H1 (cell line): ENCODE results near the gene PIP5K1C. TPM values are rescaled to one million over a fixed set of nuclear protein-coding genes. Genes with fewer than 3 reads are reported as not detected.

Experiments
- CTCF ChIA-PET: fragments of 300-600 bp; sonication (Branson Sonifier 250); formaldehyde crosslinking; loops from one replicate; lab custom pipeline; 2021; ENCODE audit not compliant: partially characterized antibody; lab: Charles Lee
- POLR2A ChIA-PET: fragments of 300-600 bp; sonication (Branson Sonifier 250); formaldehyde crosslinking; loops from one replicate; lab custom pipeline; 2021; ENCODE audit warnings: inconsistent platforms; ENCODE audit not compliant: partially characterized antibody; lab: Charles Lee
- DNase-seq, 2 experiments: peaks; one replicate each; pipeline versions ENCODE4 v3.0.0 to v3.0.0-alpha.2; 2010 to 2022; ENCODE audit warnings: low spot score in 2 of 2, low read depth in 1 of 2, mixed read lengths in 1 of 2
- FAIRE-seq: peaks from 2 replicates; lab custom pipeline; 2011; peaks lifted over from hg19 to GRCh38; lab: Jason Lieb, UNC
- H2AFZ ChIP-seq: 2 replicates; pipeline ENCODE4 v1.8.1; 2012; ENCODE audit warnings: low read length, inconsistent platforms
- H2AK5ac ChIP-seq: 2 replicates; pipeline ENCODE4 v1.6.1; 2013; ENCODE audit warnings: low read depth, low read length
- H2BK120ac ChIP-seq: replicated peaks from 2 replicates; pipeline ENCODE3; 2013; ENCODE audit warnings: low read depth, low read length, inconsistent platforms
- H2BK12ac ChIP-seq: 2 replicates; pipeline ENCODE4 v1.6.1; 2013; ENCODE audit warnings: low read depth, low read length
- H2BK15ac ChIP-seq: 2 replicates; pipeline ENCODE4 v1.6.1; 2013; ENCODE audit warnings: low read length
- H2BK20ac ChIP-seq: 2 replicates; pipeline ENCODE4 v1.6.1; 2013; ENCODE audit warnings: low read length
- H2BK5ac ChIP-seq: 2 replicates; pipeline ENCODE4 v1.6.1; 2013; ENCODE audit warnings: low read depth, low read length
- H3K14ac ChIP-seq: 2 replicates; pipeline ENCODE4 v1.6.1; 2013; ENCODE audit warnings: inconsistent platforms; ENCODE audit not compliant: insufficient read length
- H3K18ac ChIP-seq: 2 replicates; pipeline ENCODE4 v1.6.1; 2013; ENCODE audit warnings: low read length; ENCODE audit errors: extremely low read depth
- H3K23ac ChIP-seq: 2 replicates; pipeline ENCODE4 v1.6.1; 2013; ENCODE audit warnings: inconsistent platforms; ENCODE audit not compliant: insufficient read length
- H3K23me2 ChIP-seq: 2 replicates; pipeline ENCODE4 v1.6.1; 2013; ENCODE audit warnings: low read depth, low read length
- H3K27ac ChIP-seq: 2 replicates; pipeline ENCODE4 v1.6.1; 2011; ENCODE audit warnings: low read depth, low read length, inconsistent platforms
- H3K27me3 ChIP-seq, 4 experiments: replicated peaks in 1 of 4; 1 replicate in 1 of 4; 2 replicates in 3 of 4; pipeline versions ENCODE4 v1.6.1 to v1.8.1; 2011 to 2013; ENCODE audit warnings: low read length in 3 of 4, mild to moderate bottlenecking in 3 of 4, inconsistent platforms in 2 of 4, mixed read lengths in 2 of 4, moderate library complexity in 1 of 4; ENCODE audit not compliant: control insufficient read depth in 3 of 4, insufficient read depth in 3 of 4; ENCODE audit errors: extremely low read depth in 1 of 4
- H3K36me3 ChIP-seq, 4 experiments: 2 replicates each; pipeline versions ENCODE4 v1.6.1 to v1.8.1; 2011 to 2013; ENCODE audit warnings: mild to moderate bottlenecking in 4 of 4, low read length in 3 of 4, moderate library complexity in 2 of 4, control low read depth in 1 of 4, inconsistent platforms in 1 of 4; ENCODE audit not compliant: insufficient read depth in 4 of 4, control insufficient read depth in 2 of 4
- H3K4ac ChIP-seq: replicated peaks from 2 replicates; pipeline ENCODE3; 2013; ENCODE audit warnings: low read length, low read depth, mixed read lengths, inconsistent platforms; ENCODE audit not compliant: insufficient read length
- H3K4me1 ChIP-seq, 4 experiments: replicated peaks in 1 of 4; 1 replicate in 1 of 4; 2 replicates in 3 of 4; pipeline versions ENCODE4 v1.6.1 to v1.8.1; 2011 to 2013; ENCODE audit warnings: low read length in 3 of 4, inconsistent platforms in 2 of 4, mixed read lengths in 1 of 4; ENCODE audit not compliant: insufficient read depth in 4 of 4, control insufficient read depth in 3 of 4
- H3K4me2 ChIP-seq, 2 experiments: 2 replicates each; pipeline versions ENCODE4 v1.6.1 to v1.8.1; 2011 to 2013; ENCODE audit warnings: low read depth in 2 of 2, low read length in 2 of 2, control low read depth in 1 of 2, inconsistent platforms in 1 of 2, mild to moderate bottlenecking in 1 of 2; ENCODE audit not compliant: insufficient read depth in 1 of 2
- H3K4me3 ChIP-seq, 4 experiments: fragments of 200-600, 300-600 bp in 1 of 4; sonication (generic), shearing (Covaris generic), sonication (Bioruptor Twin) in 1 of 4; 2 replicates each; pipeline versions ENCODE4 v1.5.1 to v1.8.1; 2011 to 2016; ENCODE audit warnings: low read length in 4 of 4, low read depth in 3 of 4, control low read depth in 2 of 4, inconsistent platforms in 2 of 4, mild to moderate bottlenecking in 2 of 4, mixed read lengths in 1 of 4, moderate library complexity in 1 of 4; ENCODE audit not compliant: insufficient read depth in 2 of 4; ENCODE audit errors: extremely low read depth in 1 of 4
- H3K56ac ChIP-seq: replicated peaks from 2 replicates; pipeline ENCODE3; 2013; ENCODE audit warnings: low read depth, mild to moderate bottlenecking, mixed read lengths, low read length, inconsistent platforms; ENCODE audit not compliant: insufficient read length
- H3K79me1 ChIP-seq: 2 replicates; pipeline ENCODE4 v1.6.1; 2013; ENCODE audit warnings: low read depth, low read length, control low read depth
- H3K79me2 ChIP-seq, 2 experiments: 2 replicates each; pipeline versions ENCODE4 v1.6.1 to v1.8.1; 2012 to 2013; ENCODE audit warnings: low read length in 2 of 2, mild to moderate bottlenecking in 2 of 2, inconsistent platforms in 1 of 2; ENCODE audit not compliant: insufficient read depth in 2 of 2, control insufficient read depth in 1 of 2
- H3K9ac ChIP-seq, 4 experiments: replicated peaks in 1 of 4; 1 replicate in 1 of 4; 2 replicates in 3 of 4; pipeline versions ENCODE4 v1.6.1 to v1.8.1; 2011 to 2013; ENCODE audit warnings: low read depth in 3 of 4, low read length in 3 of 4, control low read depth in 2 of 4, mild to moderate bottlenecking in 2 of 4, moderate library complexity in 2 of 4, inconsistent platforms in 1 of 4; ENCODE audit errors: extremely low read depth in 1 of 4
- H3K9me3 ChIP-seq, 2 experiments: 2 replicates each; pipeline versions ENCODE4 v1.6.1 to v1.8.1; 2012 to 2013; ENCODE audit warnings: mild to moderate bottlenecking in 2 of 2, moderate library complexity in 2 of 2, control low read depth in 1 of 2, inconsistent platforms in 1 of 2, low read depth in 1 of 2, low read length in 1 of 2, mixed read lengths in 1 of 2; ENCODE audit not compliant: insufficient read depth in 2 of 2
- H4K20me1 ChIP-seq, 2 experiments: replicated peaks in 1 of 2; 2 replicates each; pipeline versions ENCODE3 to v1.8.1; 2011 to 2013; ENCODE audit warnings: inconsistent platforms in 2 of 2, low read length in 2 of 2, mild to moderate bottlenecking in 1 of 2; ENCODE audit not compliant: insufficient read depth in 2 of 2, control insufficient read depth in 1 of 2
- H4K5ac ChIP-seq: 2 replicates; pipeline ENCODE4 v1.6.1; 2013; ENCODE audit warnings: low read length, low read depth, mixed read lengths, inconsistent platforms; ENCODE audit not compliant: insufficient read length
- H4K8ac ChIP-seq: 2 replicates; pipeline ENCODE4 v1.8.0; 2013; ENCODE audit warnings: mild to moderate bottlenecking, moderate library complexity, low read length, inconsistent platforms; ENCODE audit not compliant: insufficient read depth; ENCODE audit errors: extremely low read depth
- H4K91ac ChIP-seq: replicated peaks from 2 replicates; pipeline ENCODE3; 2013; ENCODE audit warnings: low read length, mixed read lengths, inconsistent platforms; ENCODE audit not compliant: insufficient read length
- ASH2L ChIP-seq: fragments of 200-600, 300-600 bp; sonication (generic); IDR thresholded peaks from one replicate; pipeline ENCODE4 v1.7.1; 2017; ENCODE audit warnings: low read length
- CREB1 ChIP-seq: IDR thresholded peaks from 2 replicates; pipeline ENCODE4 v1.6.1; 2012; ENCODE audit warnings: inconsistent platforms
- EP300 ChIP-seq, 2 experiments: IDR thresholded peaks; 1 replicate in 1 of 2; 2 replicates in 1 of 2; pipeline ENCODE4 v1.6.1; 2011 to 2012; ENCODE audit warnings: low read depth in 2 of 2, low read length in 2 of 2, mild to moderate bottlenecking in 2 of 2, borderline replicate concordance in 1 of 2, inconsistent platforms in 1 of 2, moderate library complexity in 1 of 2
- HDAC2 ChIP-seq, 2 experiments: fragments of 300-600 bp in 1 of 2; sonication (generic) in 1 of 2; IDR thresholded peaks; 2 replicates each; pipeline ENCODE4 v1.6.1; 2011 to 2012; ENCODE audit warnings: low read depth in 2 of 2, low read length in 2 of 2, mild to moderate bottlenecking in 2 of 2, moderate library complexity in 2 of 2, borderline replicate concordance in 1 of 2, inconsistent platforms in 1 of 2
- KDM1A ChIP-seq: fragments of 200-600, 300-600 bp; sonication (generic); IDR thresholded peaks from 2 replicates; pipeline ENCODE4 v1.7.1; 2016; ENCODE audit warnings: mild to moderate bottlenecking, low read length, borderline replicate concordance
- TEAD4 ChIP-seq: IDR thresholded peaks from 2 replicates; pipeline ENCODE4 v1.6.1; 2012; ENCODE audit warnings: low read depth, low read length, inconsistent platforms, mixed read lengths
- YY1 ChIP-seq: IDR thresholded peaks from 2 replicates; pipeline ENCODE4 v1.6.1; 2011; ENCODE audit warnings: low read depth, mild to moderate bottlenecking, low read length
- WGBS, 2 experiments: shearing (Covaris generic) in 1 of 2; methylation state at CpG; one replicate each; pipeline versions ENCODE4 v1.1.6 to v1.1.7; 2013 to 2015; ENCODE audit warnings: low lambda C conversion rate in 2 of 2, mixed read lengths in 2 of 2, inconsistent platforms in 1 of 2, low coverage in 1 of 2, missing lambda C conversion rate in 1 of 2; ENCODE audit not compliant: insufficient replicate concordance in 2 of 2, insufficient coverage in 1 of 2, insufficient read length in 1 of 2; ENCODE audit errors: extremely low coverage in 1 of 2, missing lambda C conversion rate in 1 of 2; 5-methylcytosine and 5-hydroxymethylcytosine counted together
- polyA plus RNA-seq, 7 experiments: library from polyadenylated mRNA; depleted of rRNA in 3 of 7; stranded (reverse) in 5 of 7; unstranded in 2 of 7; fragments of >200 nt in 5 of 7; fragments of 200-250 nt in 2 of 7; gene quantifications; 1 replicate in 5 of 7; 2 replicates in 1 of 7; 4 replicates in 1 of 7; pipeline versions ENCODE4 v1.2.1 to v1.2.3, GENCODE V29; 2011 to 2013; ENCODE audit warnings: missing spikeins in 2 of 7, mixed read lengths in 2 of 7
- total RNA-seq: library from RNA; stranded (reverse); fragmentation: NEBNext Ultra II Directional; extraction: Animal tissue kit (Norgen Biotek cat#: 25700); gene quantifications from 2 replicates; pipeline ENCODE4 v1.2.1, GENCODE V29; 2021

The PIP5K1C gene
- total and polyA plus RNA-seq, 2 of the 8 experiments (the other 6 are each of a cell fraction or from before 2014, with no cell fraction given) = 10.6 to 32.9 TPM

- Histone ChIP-seq H3K4me3 (0 out of 8 replicates have a peak overlapping the region, but pooled peaks of 1 of the 4 experiments have one; percentile 2), H2BK20ac (peak overlapping the region; percentile 98; the same call in 1 of the 2 replicates), H3K36me3 (peaks cover 0 to 5% (median 3%) of the 10 kb centered on the region in 4 experiments; a peak in 2 of 8 replicates), H4K20me1 (peaks cover 3 to 11% of the 10 kb centered on the region in 2 experiments), H4K8ac (peak overlapping the region; percentile 4; the same call in 1 of the 2 replicates), H3K18ac (peak overlapping the region; percentile 83; the same call in 1 of the 2 replicates), H3K27ac (peak overlapping the region; percentile 62; the same call in 1 of the 2 replicates), H3K23ac (no peak overlapping the region), H3K4me2 (peak overlapping the region; percentile 9 to 18; a peak in 2 of 4 replicates), H4K5ac (no peak overlapping the region), H2BK5ac (peak overlapping the region; percentile 98), H2BK12ac (peak overlapping the region; percentile 95; the same call in 1 of the 2 replicates), H3K4me1 (peaks cover 0 to 39% (median 28%) of the 10 kb centered on the region in 4 experiments; a peak in 6 of 7 replicates), H3K4ac (no peak overlapping the region), H2AFZ (no peak overlapping the region), H4K91ac (peak overlapping the region; percentile 88), H3K79me1 (peaks cover 4% of the 10 kb centered on the region), H3K14ac (no peak overlapping the region), H3K9me3 (peaks cover 7 to 9% of the 10 kb centered on the region in 2 experiments), H3K79me2 (peaks cover 0 to 29% of the 10 kb centered on the region in 2 experiments; a peak in 1 of 4 replicates), H3K23me2 (peaks cover 13% of the 10 kb centered on the region; the same call in 1 of the 2 replicates), H2BK120ac (peak overlapping the region; percentile 96), H3K9ac (peak overlapping the region in 2 of 4 experiments; percentile 5 to 10; a peak in 4 of 7 replicates), H2AK5ac (peak overlapping the region; percentile 94), H3K27me3 (no peaks in the 10 kb centered on the region; a peak in 1 of 7 replicates), H3K56ac (no peak overlapping the region), H2BK15ac (peak overlapping the region; percentile 92)
- FAIRE-seq (no peak), DNase-seq (peak in 1 of 2 experiments; percentile 79)
- ChIA-PET POLR2A (interaction anchor here (0.8 to 2.6 kb wide), 3 partner anchors 10 to 79 kb away, joined by 3 to 10 read pairs (median 6); partner anchors contain the start of gene MRPL54), CTCF (interaction anchor here (0.6 to 2.8 kb wide), 6 partner anchors 9 to 25 kb away, joined by 3 to 8 read pairs (median 5); no protein-coding TSS in a partner anchor)
- 65% methylated on average over 17 of the region's 26 CpGs; no CpG with 5 or more reads in 1 of the 2 experiments for WGBS, 2 experiments
- TF ChIP-seq TEAD4 (no peak), CREB1 (peak; percentile 62; the same call in 1 of the 2 replicates), HDAC2 (IDR thresholded peaks at IDR 0.05; ENCODE audit: borderline replicate concordance in 1 of 2, low read depth in 2 of 2, low read length in 2 of 2) (peak in 1 of 2 experiments; percentile 81; a peak in 2 of 4 replicates), KDM1A (peak; percentile 96), EP300 (IDR thresholded peaks at IDR 0.05; ENCODE audit: borderline replicate concordance in 1 of 2, low read depth in 2 of 2, low read length in 2 of 2) (peak in 1 of 2 experiments; percentile 23; a peak in 1 of 3 replicates), ASH2L (peak; percentile 35), YY1 (no peak)
These were observed 16.7 kb downstream of the PIP5K1C start for GRCh38 chr19:3683405-3684053.
